AG09319 (cell line): Measurements from ENCODE around the gene SEMA5B.

Experiments
- DNase-seq: peaks from one replicate; pipeline ENCODE4 v3.0.0-alpha.2; 2010; ENCODE audit warnings: low read depth; ENCODE audit errors: extremely low read depth
- CTCF ChIP-seq: IDR thresholded peaks from 2 replicates; pipeline ENCODE4 v1.5.1; 2011; ENCODE audit warnings: low read depth, mild to moderate bottlenecking, inconsistent platforms, low read length, moderate library complexity

The SEMA5B gene

GRCh38 chr3:122916084-122916483 is 111.5 kb downstream of the SEMA5B start:
- no peak for DNase-seq
- TF ChIP-seq CTCF = no peak

- DNase-seq = no peak
- no peak for TF ChIP-seq CTCF
These were observed 112.1 kb downstream of the SEMA5B start for GRCh38 chr3:122915300-122916055.

GRCh38 chr3:122913539-122914100 is 113.9 kb downstream of the SEMA5B start:
- no peak for TF ChIP-seq CTCF
- no peak for DNase-seq

- no peak for TF ChIP-seq CTCF
- no peak for DNase-seq
These were observed 114.6 kb downstream of the SEMA5B start for GRCh38 chr3:122912772-122913538.

- TF ChIP-seq CTCF = no peak
- DNase-seq = no peak
These were observed 115.7 kb downstream of the SEMA5B start for GRCh38 chr3:122911901-122912300.

GRCh38 chr3:122908251-122908650 is 119.3 kb downstream of the SEMA5B start:
- DNase-seq = no peak
- TF ChIP-seq CTCF = no peak

- no peak for DNase-seq
- TF ChIP-seq CTCF = no peak
These were observed 120.1 kb downstream of the SEMA5B start for GRCh38 chr3:122907471-122907870.
